Keratinocyte (primary cell): Measurements from ENCODE around the gene RHCG.

Source experiments
- CTCF ChIP-seq, 3 experiments: IDR thresholded peaks in 1 of 3; conservative IDR thresholded peaks in 1 of 3; optimal IDR thresholded peaks in 1 of 3; 2 replicates in 2 of 3; 3 replicates in 1 of 3; pipeline versions ENCODE3 to v1.5.1; 2011; ENCODE audit warnings: low read length in 3 of 3, mild to moderate bottlenecking in 3 of 3, moderate library complexity in 2 of 3, control low read depth in 1 of 3, inconsistent platforms in 1 of 3; ENCODE audit not compliant: insufficient read depth in 2 of 3; ENCODE audit errors: extremely low read depth in 1 of 3
- EZH2 ChIP-seq: IDR thresholded peaks from one replicate; pipeline ENCODE4 v1.6.1; 2012; ENCODE audit warnings: inconsistent platforms, mild to moderate bottlenecking, low read length, moderate library complexity

GRCh38 chr15:89489376-89489775, 7.0 kb downstream of the RHCG start:
- TF ChIP-seq CTCF (optimal IDR thresholded peaks at IDR 0.05 in 1 of 3, IDR thresholded peaks at IDR 0.05 in 1 of 3, conservative IDR thresholded peaks at IDR 0.05 in 1 of 3; ENCODE audit: extremely low read depth in 1 of 3, insufficient read depth in 2 of 3, low read length in 3 of 3) (no peak), EZH2 (no peak)
